ENCODE measurements around the gene WDFY2.

Gene WDFY2

DNA sequence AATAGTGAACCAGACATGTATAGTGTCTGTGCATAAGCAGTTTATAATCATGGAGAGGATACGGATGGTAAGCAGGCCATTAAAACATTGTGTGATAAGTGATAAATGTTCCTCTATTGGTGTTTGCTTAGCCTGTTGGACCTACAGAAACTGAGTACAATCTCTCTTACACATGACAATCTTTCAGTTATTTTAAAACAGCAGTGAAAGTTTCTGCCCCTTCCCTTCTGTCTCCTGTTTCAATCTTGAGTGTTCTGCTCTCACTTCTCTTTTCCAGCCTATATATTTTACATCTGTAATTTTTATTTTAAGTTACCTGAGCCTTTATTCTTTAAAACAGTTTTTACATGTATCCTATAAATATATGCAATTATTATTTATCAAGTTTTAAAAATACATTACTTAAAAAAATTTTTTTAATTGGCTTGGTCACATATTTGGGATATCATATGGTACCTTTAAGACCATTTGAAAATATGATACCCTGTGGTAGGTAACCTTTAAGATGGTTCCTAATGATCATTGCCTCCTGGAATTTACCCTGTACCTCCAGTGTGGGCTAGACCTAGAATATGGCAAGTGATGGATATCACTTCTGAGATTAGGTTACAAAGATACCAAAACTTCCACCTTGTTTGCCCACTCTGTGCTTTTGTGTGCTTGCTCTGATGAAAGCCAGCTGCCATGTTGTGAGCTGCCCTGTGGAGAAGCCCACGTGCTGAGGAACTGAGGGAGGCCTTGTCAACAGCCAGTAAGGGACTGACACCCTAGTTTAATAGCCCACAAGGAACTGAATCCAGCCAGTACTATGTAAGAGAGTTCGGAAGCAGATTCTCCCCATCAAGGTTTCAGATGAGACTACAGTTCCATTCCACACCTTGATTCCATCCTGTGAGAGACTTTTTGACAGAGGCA, 120.4 kb downstream of the WDFY2 start:
- TF ChIP-seq GATA2 (IDR thresholded peaks at IDR 0.05; ENCODE audit: low read depth, low read length): no peak
- TF ChIP-seq GATA3 (IDR thresholded peaks at IDR 0.05; ENCODE audit: low read depth, low read length): no peak

DNA sequence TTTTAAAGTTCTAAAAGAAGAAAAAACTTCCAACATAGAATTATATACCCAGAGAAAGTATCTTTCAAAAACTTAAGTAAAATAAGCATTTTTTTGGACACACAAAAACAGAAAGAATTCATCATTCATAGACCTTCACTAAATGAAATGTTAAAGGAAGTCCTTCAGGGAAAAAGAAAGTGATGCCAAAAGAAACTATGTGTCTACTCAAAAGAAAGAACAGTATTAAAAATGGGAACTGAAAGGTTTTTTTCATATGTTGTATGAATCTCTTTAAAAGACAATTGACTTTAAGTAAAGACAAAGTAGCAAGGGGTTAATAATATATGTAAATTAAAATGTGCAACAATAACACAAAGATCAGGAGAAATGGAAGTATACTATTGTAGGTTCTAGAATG, 123.2 kb downstream of the WDFY2 start:
- TF ChIP-seq GATA3 (IDR thresholded peaks at IDR 0.05; ENCODE audit: low read depth, low read length) (no peak), GATA2 (IDR thresholded peaks at IDR 0.05; ENCODE audit: low read depth, low read length) (no peak)

DNA sequence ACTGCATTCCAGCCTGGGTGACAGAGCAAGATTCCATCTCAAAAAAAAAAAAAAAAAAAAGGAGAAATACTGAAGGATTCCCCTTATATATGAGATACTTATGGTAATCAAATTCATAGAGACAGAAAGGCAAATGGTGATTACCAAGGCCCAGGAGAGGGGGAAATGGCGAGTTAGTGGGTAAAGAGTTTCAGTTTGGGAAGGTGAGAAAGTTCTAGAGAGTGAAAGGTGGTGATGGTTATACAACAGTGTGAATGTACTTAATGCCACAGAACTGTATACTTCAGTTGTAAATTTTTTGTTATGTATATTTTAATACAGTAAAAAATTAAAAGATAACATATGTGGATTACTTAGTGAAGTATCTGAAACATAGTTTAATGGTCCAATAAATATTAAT, 129.5 kb downstream of the WDFY2 start:
- TF ChIP-seq GATA2 (IDR thresholded peaks at IDR 0.05; ENCODE audit: low read depth, low read length) (no peak), GATA3 (IDR thresholded peaks at IDR 0.05; ENCODE audit: low read depth, low read length) (no peak)

DNA sequence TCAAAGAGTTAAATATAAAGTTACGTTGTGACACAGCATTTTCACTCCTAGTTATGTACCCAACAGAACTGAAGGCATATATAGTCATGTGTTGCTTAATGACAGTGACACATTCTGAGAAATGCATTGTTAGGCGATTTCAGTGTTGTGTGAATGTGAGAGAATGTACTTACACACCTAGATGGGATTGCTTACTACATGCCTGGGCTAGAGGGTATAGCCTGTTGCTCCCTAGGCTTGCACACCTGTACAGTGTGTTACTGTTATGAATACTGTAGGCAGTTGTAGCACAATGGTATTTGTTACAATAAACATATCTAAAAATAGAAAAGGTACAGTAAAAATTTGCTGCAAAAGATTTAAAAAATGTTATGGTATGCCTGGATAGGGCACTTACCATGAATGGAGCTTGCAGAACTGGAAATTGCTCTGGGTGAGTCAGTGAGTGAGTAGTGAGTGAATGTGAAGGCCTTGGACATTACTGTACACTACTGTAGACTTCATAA, 130.5 kb downstream of the WDFY2 start:
- TF ChIP-seq GATA3 (IDR thresholded peaks at IDR 0.05; ENCODE audit: low read depth, low read length): no peak
- no peak for TF ChIP-seq GATA2 (IDR thresholded peaks at IDR 0.05; ENCODE audit: low read depth, low read length)

DNA sequence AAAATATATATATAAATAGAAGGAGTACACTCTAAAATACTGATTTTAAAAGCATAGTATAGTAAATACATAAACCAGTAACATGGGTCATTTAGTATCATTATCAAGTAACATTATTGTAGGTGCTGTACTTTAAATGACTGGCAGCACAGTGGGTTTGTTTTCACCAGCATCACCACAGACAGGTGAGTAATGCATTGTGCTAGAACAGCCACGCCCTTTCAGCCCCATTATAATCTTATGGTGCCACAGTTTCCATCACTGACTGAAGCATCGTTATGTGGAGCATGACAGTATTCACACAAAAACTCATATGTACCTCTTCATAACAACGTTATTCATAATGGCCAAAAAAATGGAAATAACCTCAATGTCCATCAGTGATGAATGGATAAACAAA, 131.4 kb downstream of the WDFY2 start:
- TF ChIP-seq GATA2 (IDR thresholded peaks at IDR 0.05; ENCODE audit: low read depth, low read length): no peak
- no peak for TF ChIP-seq GATA3 (IDR thresholded peaks at IDR 0.05; ENCODE audit: low read depth, low read length)

DNA sequence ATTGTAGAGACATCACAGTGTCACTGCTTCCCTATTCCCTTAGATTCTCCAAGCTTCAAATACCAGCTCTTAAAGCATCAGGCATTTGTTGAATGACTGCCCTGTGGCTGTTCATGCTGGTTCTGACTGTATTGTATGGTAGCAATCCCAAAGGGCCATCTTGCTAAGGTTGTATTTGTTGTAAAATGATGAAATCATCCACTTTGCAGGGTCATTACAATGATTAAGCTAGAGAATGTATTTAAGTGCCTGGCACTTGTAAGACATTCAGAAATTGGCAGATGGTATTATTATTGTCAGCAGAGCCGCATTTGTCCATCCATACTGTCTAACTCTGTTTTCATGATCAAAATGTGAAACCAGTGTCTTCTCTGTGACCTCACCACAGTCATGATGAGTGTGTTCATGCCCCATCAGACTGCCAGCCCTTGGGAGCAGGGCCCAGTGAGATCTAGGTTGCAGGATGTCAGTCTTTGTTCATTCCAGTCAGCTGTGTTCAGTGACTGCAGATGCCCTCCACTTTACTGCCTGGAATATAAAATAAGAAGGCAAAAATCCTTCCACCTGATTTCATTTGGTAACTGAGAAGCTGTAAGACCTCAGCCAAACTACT, 133.6 kb downstream of the WDFY2 start:
- TF ChIP-seq GATA2 (IDR thresholded peaks at IDR 0.05; ENCODE audit: low read depth, low read length) (no peak), GATA3 (IDR thresholded peaks at IDR 0.05; ENCODE audit: low read depth, low read length) (no peak)

DNA sequence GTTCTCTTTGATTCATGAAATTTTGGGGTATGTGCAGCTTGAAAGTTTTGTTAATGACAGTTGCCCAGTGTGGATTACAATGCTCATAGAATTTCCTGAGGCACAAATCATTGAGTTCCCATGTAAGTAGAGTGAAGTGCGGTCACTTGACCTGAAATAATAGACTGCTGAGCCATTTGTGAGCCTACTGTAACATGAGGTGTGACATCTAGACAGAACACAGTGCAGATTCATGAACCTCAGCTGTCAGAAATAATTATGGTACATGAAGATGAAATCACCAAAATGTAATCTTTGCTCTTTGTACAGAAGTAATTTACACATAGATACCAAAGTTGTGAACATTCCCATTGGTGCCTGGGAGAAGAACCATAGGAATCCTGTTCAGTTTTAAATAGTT, 135.1 kb downstream of the WDFY2 start:
- TF ChIP-seq GATA3 (IDR thresholded peaks at IDR 0.05; ENCODE audit: low read depth, low read length) (no peak), GATA2 (IDR thresholded peaks at IDR 0.05; ENCODE audit: low read depth, low read length) (no peak)

DNA sequence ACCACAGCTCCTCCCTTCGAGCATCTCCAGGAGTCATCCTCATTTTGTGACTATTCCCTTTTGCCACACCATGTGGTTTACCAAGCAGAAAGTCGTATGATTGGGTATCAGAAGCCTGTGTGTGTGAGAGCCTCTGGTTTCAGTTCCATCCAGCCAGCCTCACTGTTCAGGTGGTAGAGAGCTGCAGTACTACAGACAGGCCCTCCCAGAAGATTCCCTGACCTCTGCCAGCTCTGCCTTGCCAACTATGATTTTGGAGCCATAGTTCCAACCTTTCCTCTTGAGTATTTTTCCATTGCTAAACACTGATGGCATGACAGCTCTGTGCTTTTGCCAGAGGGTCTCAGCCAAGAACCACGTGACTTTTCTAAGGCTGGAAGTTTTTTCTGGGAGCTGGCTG, 137.2 kb downstream of the WDFY2 start:
- TF ChIP-seq GATA2 (IDR thresholded peaks at IDR 0.05; ENCODE audit: low read depth, low read length) (no peak), GATA3 (IDR thresholded peaks at IDR 0.05; ENCODE audit: low read depth, low read length) (no peak)

DNA sequence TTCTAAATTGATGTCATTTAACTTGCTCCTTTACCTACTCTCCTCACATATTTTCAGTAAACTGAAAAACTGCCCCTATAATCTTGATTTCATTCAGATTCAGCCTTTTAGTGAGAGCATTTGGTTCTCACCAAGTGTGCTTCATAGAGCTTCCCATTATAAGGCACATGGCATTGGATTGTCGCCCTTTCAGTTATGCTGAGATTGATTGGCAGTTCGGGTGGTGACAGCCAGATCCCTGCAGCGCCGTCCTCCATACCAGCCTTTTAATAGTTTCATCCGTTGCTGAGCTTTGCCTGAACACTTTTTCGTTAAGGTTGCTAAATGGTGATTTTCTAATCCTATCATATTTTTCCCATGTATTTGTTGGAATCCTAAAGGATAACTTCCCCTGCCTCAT, 139.3 kb downstream of the WDFY2 start:
- no peak for TF ChIP-seq GATA2 (IDR thresholded peaks at IDR 0.05; ENCODE audit: low read depth, low read length)
- TF ChIP-seq GATA3 (IDR thresholded peaks at IDR 0.05; ENCODE audit: low read depth, low read length): no peak

DNA sequence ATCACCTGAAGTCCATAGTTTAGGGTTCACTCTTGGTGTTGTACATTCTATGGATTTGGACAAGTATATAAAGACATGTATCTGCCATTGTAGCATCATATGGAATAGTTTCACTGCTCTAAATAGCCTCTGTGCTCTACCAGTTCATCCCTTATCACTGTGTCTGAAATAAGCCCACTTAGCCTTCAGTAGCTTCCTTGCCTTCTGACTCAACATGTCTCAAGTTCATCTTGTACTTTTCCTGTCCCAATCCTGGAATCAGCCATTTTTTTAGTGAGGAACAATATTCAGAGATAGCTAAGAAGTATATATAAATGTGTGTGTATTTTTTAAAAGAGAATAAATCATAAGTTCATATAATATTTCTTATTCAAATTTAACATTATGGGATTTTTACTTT, 140.5 kb downstream of the WDFY2 start:
- TF ChIP-seq GATA2 (IDR thresholded peaks at IDR 0.05; ENCODE audit: low read depth, low read length) (no peak), GATA3 (IDR thresholded peaks at IDR 0.05; ENCODE audit: low read depth, low read length) (no peak)

DNA sequence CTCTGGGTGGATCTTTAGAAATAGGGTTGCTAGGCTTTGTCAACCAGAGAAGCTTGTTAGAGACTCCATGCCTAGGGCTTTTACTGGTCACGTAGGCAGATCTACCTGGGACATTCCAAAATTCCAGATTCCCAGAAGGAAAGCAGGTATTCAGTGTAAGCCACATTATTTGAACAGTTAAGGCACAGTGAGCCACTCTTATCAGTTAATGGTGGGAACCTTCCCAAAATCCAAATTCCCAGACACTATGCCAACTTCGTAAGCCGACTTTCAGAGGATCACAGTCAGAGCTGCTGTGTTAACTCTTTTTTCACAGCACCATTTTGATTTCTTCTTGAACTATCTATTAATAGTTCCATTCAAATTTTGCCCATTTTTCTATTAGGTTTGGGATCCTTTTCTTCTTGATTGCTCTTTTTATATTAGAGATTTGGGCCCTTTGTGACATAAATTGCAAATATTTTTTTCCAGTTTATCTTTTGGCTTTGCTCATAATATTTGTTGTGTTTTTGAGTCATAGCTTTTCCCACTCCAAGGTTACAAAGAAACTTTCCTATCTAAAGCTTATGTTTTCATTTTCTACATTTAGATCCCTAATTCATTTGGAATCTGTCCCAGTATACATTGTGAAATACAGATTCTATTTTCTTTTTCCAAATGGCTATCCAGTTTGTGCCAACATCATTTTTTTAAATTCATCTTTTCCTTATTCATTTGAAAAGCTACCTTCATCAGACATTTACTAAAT, 142.4 kb downstream of the WDFY2 start:
- TF ChIP-seq GATA2 (IDR thresholded peaks at IDR 0.05; ENCODE audit: low read depth, low read length) (no peak), GATA3 (IDR thresholded peaks at IDR 0.05; ENCODE audit: low read depth, low read length) (no peak)

DNA sequence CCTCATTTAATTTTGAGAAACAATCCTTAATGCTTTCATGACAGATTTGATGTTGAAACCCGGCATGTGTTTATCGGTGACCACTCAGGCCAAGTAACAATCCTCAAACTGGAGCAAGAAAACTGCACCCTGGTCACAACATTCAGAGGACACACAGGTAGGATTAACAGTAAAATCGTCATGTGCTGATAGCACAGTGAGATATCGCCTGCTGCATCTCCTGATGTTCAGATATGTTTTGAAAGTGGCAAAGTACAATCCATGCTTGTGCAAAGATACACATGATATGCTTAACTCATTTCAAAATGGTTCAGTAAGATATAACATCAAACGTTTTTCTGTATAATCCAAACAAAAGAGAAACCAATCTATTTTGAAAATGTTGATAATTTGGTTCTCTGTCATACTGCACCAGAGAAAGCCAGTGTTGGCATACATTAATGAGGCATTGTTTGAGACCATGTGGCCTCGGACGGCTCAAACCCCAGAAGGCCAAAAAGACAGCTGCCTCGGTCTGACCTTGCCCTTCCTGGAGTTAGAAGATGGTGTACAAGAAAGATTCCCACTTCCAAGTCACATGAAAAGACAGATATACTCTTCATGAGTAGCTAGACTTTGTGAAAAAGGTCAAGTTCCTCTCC, 143.5 kb downstream of the WDFY2 start:
- TF ChIP-seq GATA3 (IDR thresholded peaks at IDR 0.05; ENCODE audit: low read depth, low read length) (no peak), GATA2 (IDR thresholded peaks at IDR 0.05; ENCODE audit: low read depth, low read length) (no peak)

DNA sequence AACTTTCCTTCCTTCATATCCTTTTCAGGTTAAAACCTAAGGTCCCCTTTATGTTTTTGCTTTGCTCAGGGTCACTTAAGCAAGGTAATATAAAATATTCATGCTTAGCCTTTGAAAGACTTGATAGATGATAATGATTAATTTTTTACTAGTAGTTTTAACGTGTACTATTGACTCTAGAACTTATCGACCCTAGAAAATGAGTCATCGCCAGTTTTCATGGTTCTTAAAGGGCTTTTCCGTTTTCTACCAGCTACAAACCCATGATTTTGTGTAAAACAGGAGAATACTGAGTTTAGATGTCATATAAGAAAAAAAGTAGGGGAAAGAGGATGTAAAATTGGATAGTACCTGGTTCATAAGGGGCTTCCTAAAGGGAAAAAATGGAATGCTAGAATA, 144.0 kb downstream of the WDFY2 start:
- no peak for TF ChIP-seq GATA3 (IDR thresholded peaks at IDR 0.05; ENCODE audit: low read depth, low read length)
- no peak for TF ChIP-seq GATA2 (IDR thresholded peaks at IDR 0.05; ENCODE audit: low read depth, low read length)

DNA sequence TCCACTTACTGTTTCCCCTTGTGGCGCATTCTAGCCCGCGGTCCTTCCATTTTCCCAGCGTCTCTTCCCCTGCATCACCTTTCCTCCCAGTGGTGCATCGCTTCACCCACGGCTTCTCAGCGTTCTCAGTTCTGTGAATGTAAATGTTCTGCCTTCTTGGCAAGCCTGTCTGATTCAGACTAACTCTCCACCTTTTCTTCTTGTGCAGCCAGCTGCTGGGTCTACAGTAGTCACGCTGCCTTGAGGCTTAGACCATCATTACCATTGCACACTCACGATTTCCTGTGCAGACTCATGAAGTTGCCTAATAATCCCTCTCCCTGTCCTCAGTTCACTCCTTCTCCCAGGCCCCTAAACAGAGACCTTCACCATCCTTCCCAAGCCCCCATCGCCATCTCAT, 144.7 kb downstream of the WDFY2 start:
- TF ChIP-seq GATA3 (IDR thresholded peaks at IDR 0.05; ENCODE audit: low read depth, low read length): no peak

Measured in SH-SY5Y (cell line).